ENCODE data around the gene CPOX. TPM values are rescaled to one million over a fixed set of nuclear protein-coding genes. Genes with fewer than 3 reads are reported as not detected.

The CPOX gene
- total RNA-seq, 1 experiment from 2014 or later, result 24.7 TPM

- Histone ChIP-seq H3K79me1 (ENCODE audit: insufficient read depth, low read depth, low read length, poor library complexity, severe bottlenecking) (no peaks in the 10 kb centered on the region), H2BK20ac (ENCODE audit: low read depth, low read length, poor library complexity, severe bottlenecking) (no peak overlapping the region), H3K23ac (ENCODE audit: insufficient read length, low read depth, low read length) (no peak overlapping the region), H2AFZ (ENCODE audit: low read length) (no peak overlapping the region), H3K27me3 (ENCODE audit: insufficient read depth, low read length) (no peaks in the 10 kb centered on the region), H3K56ac (ENCODE audit: insufficient read length, low read depth, low read length) (no peak overlapping the region), H2BK5ac (ENCODE audit: insufficient read length, low read length) (no peak overlapping the region), H3K9ac (ENCODE audit: extremely low read depth, insufficient read length, low read length) (no peak overlapping the region), H2BK15ac (ENCODE audit: low read depth, low read length) (no peak overlapping the region), H3K27ac (ENCODE audit: insufficient read length, low read depth, low read length) (peak overlapping the region; percentile 8), H4K20me1 (ENCODE audit: control insufficient read depth, insufficient read depth, insufficient read length) (no peaks in the 10 kb centered on the region), H4K91ac (ENCODE audit: insufficient read length, low read depth, low read length) (no peak overlapping the region), H3K79me2 (ENCODE audit: insufficient read depth, low read length) (no peaks in the 10 kb centered on the region), H4K5ac (ENCODE audit: insufficient read length, low read depth, low read length) (no peak overlapping the region), H3K9me3 (ENCODE audit: control insufficient read depth, low read depth, low read length) (no peaks in the 10 kb centered on the region), H3K4me1 (ENCODE audit: insufficient read depth, low read length) (peaks cover 2% of the 10 kb centered on the region), H3K23me2 (ENCODE audit: insufficient read length, low read depth, low read length, poor library complexity, severe bottlenecking) (no peaks in the 10 kb centered on the region), H2BK120ac (ENCODE audit: low read depth, low read length, poor library complexity, severe bottlenecking) (no peak overlapping the region), H2BK12ac (ENCODE audit: insufficient read length, low read depth, low read length) (no peak overlapping the region), H3K4ac (ENCODE audit: low read depth, low read length) (no peak overlapping the region), H3T11ph (ENCODE audit: low read length) (no peak overlapping the region), H3K4me2 (ENCODE audit: insufficient read depth, insufficient read length, low read length) (no peak overlapping the region), H3K14ac (ENCODE audit: insufficient read depth, low read length) (no peak overlapping the region), H3K18ac (ENCODE audit: insufficient read length, low read depth, low read length) (no peak overlapping the region), H2AK5ac (ENCODE audit: insufficient read length, low read length) (no peak overlapping the region), H4K8ac (replicated peaks; ENCODE audit: insufficient read length, low read depth, low read length) (no peak overlapping the region)
- H3K4me1 Mint-ChIP-seq, result peaks cover 24 to 25% of the 10 kb centered on the region in 2 experiments
- no CpG with 5 or more reads among the region's 3 CpGs for WGBS (ENCODE audit: extremely low coverage, insufficient read length, low lambda C conversion rate)
- no peaks in the 10 kb centered on the region for H3K27me3 Mint-ChIP-seq (ENCODE audit: low read depth)
- TF ChIP-seq CTCF (conservative IDR thresholded peaks at IDR 0.05), result no peak
- no peaks in the 10 kb centered on the region for H3K36me3 Mint-ChIP-seq (ENCODE audit: insufficient read depth in 1 of 3, low read depth in 3 of 3)
- no peak for DNase-seq
- H3K9me3 Mint-ChIP-seq, result no peaks in the 10 kb centered on the region
- H3K4me3 Mint-ChIP-seq, result no peak overlapping the region
- peak overlapping the region in 1 of 3 experiments; percentile 59; a peak in 1 of 7 replicates for H3K27ac Mint-ChIP-seq
Observed at GRCh38 chr3:98623572-98624280, 30.3 kb upstream of the CPOX start.

Data from H9 (cell line).